Measurements from ENCODE around the gene PHKG2. TPM values are rescaled to one million over a fixed set of nuclear protein-coding genes. Genes with fewer than 3 reads are reported as not detected.

Gene PHKG2
- total RNA-seq, 2 donors from 2014 or later = 17.6 to 24.7 TPM

DNA sequence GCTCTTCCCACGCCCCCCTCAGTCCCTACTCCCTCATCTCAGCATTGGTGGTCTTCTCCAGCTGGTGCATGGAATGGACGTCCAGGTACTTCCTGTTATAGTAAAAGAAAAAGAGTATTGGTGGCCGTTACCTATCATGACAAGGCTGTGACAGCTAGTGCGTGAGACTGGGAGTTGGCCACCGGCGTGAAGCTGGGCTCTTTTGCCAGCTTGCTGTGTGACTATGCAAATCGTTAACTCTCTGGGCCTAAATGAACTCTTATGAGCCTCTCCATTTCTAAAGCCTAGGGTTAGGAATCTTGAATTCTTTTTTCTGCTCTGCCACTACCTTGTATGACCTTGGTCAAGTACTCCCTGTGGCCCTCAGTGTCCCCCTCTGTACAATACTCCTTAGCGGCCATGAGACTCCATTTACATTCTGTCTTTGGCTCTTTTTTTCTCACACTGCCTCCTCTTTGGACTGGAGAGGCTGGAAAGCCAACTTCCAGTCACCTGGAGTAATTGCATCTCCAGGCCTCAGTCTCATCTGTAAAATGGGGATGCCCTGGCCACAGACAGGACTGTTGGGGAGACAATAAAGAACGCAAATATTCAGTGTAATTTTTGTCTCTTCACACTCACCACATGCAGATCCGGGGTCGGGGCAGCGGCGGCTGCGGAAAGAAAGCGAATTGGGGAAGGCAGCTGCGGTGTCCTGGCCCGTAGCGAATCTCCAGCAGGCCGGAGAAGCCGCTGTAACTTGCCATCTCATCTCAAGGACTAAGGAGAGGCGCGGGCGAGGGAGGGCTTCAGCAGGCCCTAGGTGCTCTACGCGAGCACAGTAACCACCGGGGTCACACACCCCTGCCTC, 12.6 kb downstream of the PHKG2 start:
- DNase-seq (no peak), ATAC-seq (no peak)
- Histone ChIP-seq H3K27ac (peak overlapping the region; percentile 1 to 91 (median 51)), H3K27me3 (no peaks in the 10 kb centered on the region), H3K4me1 (peaks cover 30% of the 10 kb centered on the region), H3K36me3 (replicated peaks in 1 of 2; ENCODE audit: insufficient read depth in 1 of 2, low read depth in 2 of 2) (peaks cover 0 to 15% of the 10 kb centered on the region in 2 donors), H3K9me3 (no peaks in the 10 kb centered on the region), H3K4me3 (peak overlapping the region; percentile 24 to 45)
- WGBS, 2 donors = 22% methylated on average over 23 to 26 of the region's 26 CpGs
- intact Hi-C loops (cut with DNase I) = no loop called here
- TF ChIP-seq, protein P1, sequence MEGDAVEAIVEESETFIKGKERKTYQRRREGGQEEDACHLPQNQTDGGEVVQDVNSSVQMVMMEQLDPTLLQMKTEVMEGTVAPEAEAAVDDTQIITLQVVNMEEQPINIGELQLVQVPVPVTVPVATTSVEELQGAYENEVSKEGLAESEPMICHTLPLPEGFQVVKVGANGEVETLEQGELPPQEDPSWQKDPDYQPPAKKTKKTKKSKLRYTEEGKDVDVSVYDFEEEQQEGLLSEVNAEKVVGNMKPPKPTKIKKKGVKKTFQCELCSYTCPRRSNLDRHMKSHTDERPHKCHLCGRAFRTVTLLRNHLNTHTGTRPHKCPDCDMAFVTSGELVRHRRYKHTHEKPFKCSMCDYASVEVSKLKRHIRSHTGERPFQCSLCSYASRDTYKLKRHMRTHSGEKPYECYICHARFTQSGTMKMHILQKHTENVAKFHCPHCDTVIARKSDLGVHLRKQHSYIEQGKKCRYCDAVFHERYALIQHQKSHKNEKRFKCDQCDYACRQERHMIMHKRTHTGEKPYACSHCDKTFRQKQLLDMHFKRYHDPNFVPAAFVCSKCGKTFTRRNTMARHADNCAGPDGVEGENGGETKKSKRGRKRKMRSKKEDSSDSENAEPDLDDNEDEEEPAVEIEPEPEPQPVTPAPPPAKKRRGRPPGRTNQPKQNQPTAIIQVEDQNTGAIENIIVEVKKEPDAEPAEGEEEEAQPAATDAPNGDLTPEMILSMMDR (IDR thresholded peaks at IDR 0.05) = no peak
- TF ChIP-seq POLR2A (IDR thresholded peaks at IDR 0.05) = no peak

DNA sequence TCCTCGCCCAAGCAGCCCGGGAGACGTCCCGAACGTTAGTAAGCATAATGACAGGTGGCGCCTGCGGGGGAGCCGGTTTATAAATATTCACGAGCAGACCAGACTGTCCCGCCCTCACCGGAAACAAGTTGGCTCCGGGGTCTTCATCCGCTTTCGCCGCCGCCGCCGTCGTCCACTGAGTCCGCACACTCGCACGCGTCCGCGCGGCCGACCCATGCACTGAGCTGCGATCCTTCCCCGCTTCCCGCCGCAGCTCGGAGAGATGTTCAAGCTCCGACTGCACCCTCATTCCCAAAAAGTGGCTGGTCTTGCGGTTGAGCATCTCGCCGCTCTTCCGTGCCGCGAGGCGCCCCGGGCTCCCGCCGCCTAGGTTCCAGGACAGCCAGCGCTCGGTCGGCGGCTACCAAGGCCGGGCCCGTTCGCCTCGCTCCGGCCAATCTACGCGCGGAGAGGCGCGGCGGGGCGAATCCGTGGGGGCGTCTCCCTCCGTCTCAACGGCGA, 13.3 kb downstream of the PHKG2 start:
- no peaks in the 10 kb centered on the region for H3K9me3 ChIP-seq
- 0% methylated on average over 59 of the region's 64 CpGs; no CpG with 5 or more reads in 1 of the 2 donors for WGBS, 2 donors
- H3K36me3 ChIP-seq (replicated peaks in 1 of 2; ENCODE audit: insufficient read depth in 1 of 2, low read depth in 2 of 2) = peaks cover 0 to 22% of the 10 kb centered on the region in 2 donors
- no peak for TF ChIP-seq POLR2A (IDR thresholded peaks at IDR 0.05)
- TF ChIP-seq, protein P1 (IDR thresholded peaks at IDR 0.05) = no peak
- peak overlapping the region; percentile 1 to 91 (median 51) for H3K27ac ChIP-seq
- DNase-seq (peak in 2 of 4 donors; percentile 36 to 47), ATAC-seq (peak; percentile 33)
- intact Hi-C loops (cut with DNase I) = no loop called here
- peak overlapping the region; percentile 24 to 45 for H3K4me3 ChIP-seq
- no peaks in the 10 kb centered on the region for H3K27me3 ChIP-seq
- H3K4me1 ChIP-seq = peaks cover 30% of the 10 kb centered on the region

DNA sequence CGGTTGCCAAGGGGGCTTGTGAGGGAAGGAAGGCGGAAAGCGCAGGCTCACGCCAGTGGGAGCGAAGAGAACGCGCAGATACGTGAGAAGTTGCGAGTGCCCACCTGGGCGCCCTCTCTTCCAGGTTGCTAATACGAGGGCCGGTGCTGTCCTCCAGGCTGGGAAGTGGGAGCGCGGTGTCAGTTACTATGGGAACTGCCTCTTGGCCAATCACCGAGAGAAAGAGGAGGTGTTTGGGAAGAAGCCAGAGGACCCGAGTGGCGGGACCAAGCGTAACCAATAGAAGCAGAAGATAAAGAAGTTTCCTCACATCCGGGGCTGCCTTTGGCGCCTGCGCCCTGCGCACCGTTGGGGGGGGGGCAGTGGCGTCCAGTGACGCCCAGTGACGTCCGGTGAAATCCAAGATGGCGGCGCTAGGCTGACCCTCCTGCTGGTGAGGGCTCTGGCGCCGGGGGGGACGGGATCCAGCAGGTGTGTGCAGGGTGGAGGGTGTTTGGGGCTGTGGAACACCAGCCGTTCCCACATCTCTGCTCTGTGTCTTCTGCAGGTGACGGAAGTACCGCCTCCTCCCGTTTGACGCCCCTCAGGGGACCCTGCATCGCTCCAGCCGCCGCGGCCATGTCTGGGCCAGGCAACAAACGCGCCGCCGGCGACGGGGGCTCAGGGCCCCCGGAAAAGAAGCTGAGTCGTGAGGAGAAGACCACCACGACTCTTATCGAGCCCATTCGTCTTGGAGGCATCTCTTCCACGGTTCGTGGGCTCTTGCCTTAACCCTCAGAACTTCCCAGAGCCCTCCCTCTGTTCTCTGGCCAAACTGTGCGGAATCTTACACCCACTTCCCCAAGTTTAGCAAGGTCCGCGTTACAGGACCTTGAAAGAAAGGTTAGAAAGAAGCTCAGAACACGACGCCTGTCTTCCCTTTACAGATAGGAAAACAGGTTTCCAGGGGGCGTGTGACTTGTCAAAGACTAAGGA, 14.0 kb downstream of the PHKG2 start, which contains the start of the genes CFAP119 and RNF40:
Gene CFAP119, minus strand, starts transcription at position 135 of the 975 bp plus-strand sequence. CDS start 314 bp downstream, outside the sequence.
Gene RNF40, plus strand, starts transcription at position 395 of the 975 bp plus-strand sequence. Its CDS starts 224 bp downstream, at position 619.
- peaks cover 0 to 29% of the 10 kb centered on the region in 2 donors for H3K36me3 ChIP-seq (replicated peaks in 1 of 2; ENCODE audit: insufficient read depth in 1 of 2, low read depth in 2 of 2)
- DNase-seq (peak; percentile 97 to 99 (median 98)), ATAC-seq (peak; percentile 99)
- intact Hi-C loops (cut with DNase I) = no loop called here
- H3K9me3 ChIP-seq = no peaks in the 10 kb centered on the region
- peak within 1 kb of the TSS; percentile 76 to 91 (median 84) for H3K27ac ChIP-seq
- WGBS, 2 donors = 0 to 1% methylated on average over 20 to 60 of the region's 60 CpGs
- H3K4me1 ChIP-seq = peaks cover 30% of the 10 kb centered on the region
- no peaks in the 10 kb centered on the region for H3K27me3 ChIP-seq
- H3K4me3 ChIP-seq = peak within 1 kb of the TSS; percentile 45 to 93
- peak; percentile 30 to 87 (median 77) for TF ChIP-seq POLR2A (IDR thresholded peaks at IDR 0.05)
- TF ChIP-seq, protein P1 (IDR thresholded peaks at IDR 0.05) = peak in 1 of 7 experiments; percentile 13

DNA sequence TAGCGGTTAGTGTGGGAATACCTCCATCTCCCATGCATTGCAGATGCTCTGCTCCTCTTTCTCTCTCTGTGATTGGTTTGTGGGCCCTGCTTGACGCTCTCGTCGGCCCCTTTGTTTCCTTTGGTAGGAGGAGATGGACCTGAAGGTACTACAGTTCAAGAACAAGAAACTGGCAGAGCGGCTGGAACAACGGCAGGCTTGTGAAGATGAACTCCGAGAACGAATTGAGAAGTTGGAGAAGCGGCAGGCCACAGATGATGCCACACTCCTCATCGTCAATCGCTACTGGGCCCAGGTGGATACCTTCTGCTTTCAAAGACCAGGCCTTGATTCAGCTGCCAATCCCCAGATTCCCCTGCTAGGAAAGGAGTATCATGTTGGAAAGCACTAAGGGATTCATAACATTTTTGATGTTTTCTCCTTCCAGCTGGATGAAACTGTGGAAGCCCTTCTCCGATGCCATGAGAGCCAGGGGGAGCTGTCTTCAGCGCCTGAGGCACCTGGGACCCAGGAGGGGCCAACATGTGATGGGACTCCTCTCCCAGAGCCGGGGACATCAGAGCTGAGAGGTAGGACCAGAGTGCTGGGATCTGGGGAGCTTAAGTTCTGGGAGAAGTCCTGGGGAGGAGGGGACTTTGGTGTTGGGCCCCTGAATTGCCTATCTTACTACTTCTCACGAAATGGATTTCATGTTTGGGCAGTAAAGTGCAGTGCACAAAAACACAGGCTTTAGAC, 14.9 kb downstream of the PHKG2 start:
- DNase-seq (no peak), ATAC-seq (no peak)
- TF ChIP-seq, protein P1 (IDR thresholded peaks at IDR 0.05) = no peak
- no peak for TF ChIP-seq POLR2A (IDR thresholded peaks at IDR 0.05)
- H3K27ac ChIP-seq = peak overlapping the region in 3 of 4 donors; percentile 80 to 91 (median 88)
- peaks cover 30% of the 10 kb centered on the region for H3K4me1 ChIP-seq
- H3K4me3 ChIP-seq = peak overlapping the region; percentile 45 to 93
- whole genome bisulfite sequencing, 2 donors = 53 to 56% methylated on average over 15 of the region's 15 CpGs
- H3K36me3 ChIP-seq (replicated peaks in 1 of 2; ENCODE audit: insufficient read depth in 1 of 2, low read depth in 2 of 2) = peaks cover 6 to 35% of the 10 kb centered on the region in 2 donors
- intact Hi-C loops (cut with DNase I) = no loop called here
- H3K27me3 ChIP-seq = no peaks in the 10 kb centered on the region
- H3K9me3 ChIP-seq = no peaks in the 10 kb centered on the region

Measured in body of pancreas (tissue), 4 donors.